ENCODE measurements around the gene IGFLR1. TPM values are rescaled to one million over a fixed set of nuclear protein-coding genes. Genes with fewer than 3 reads are reported as not detected.

IGFLR1 gene
- total and polyA plus RNA-seq, 4 donors, result 7.0 to 59.7 (median 31.2) TPM

DNA sequence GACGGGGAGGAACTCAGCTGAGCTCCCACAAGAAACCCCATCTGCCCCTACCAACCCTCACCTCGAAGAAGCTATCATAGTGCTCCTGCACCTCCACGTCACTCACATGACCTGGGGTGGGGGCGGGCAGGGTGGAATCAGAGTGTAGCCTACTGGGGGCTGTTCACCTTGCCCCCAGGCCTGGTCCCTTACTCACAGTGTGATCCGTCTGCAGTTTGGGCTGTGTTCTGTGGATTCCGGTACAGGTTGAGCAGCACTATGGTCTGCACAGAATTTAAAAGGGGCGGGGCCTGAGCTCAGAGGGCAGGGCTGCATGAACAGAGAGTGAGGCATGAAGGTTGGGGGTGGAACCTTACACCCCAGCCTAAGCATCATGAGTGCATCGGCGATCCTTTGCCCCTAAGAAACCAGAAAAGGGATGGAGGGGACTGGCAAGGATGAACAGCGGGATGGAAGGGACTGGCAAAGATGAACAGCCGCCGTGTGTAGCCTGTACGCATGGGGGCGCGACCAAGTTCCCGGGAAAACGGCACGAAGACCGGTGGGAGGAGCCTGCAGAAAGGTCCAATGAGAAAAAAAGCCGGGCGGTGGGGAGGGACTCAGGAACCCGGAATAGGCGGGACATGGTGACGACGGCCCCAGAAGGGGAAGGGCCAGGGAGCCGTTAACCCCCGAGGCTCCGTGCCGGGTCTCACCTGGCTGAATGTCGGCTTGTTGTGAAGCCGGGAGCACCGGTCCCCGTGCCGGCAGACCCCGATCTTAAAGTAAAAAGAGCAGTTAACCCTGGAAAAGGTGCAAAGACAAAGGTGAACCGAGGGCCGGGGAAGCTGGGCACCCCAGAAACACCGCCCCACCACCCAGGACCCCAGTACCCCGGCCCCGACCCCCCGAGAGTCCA lies 2.4 kb upstream of the IGFLR1 start:
- peaks cover 0 to 3% (median 0%) of the 10 kb centered on the region in 4 donors for H3K36me3 ChIP-seq (ENCODE audit: control insufficient read depth in 4 of 4, insufficient read depth in 3 of 4, low read depth in 1 of 4, low read length in 3 of 4)
- TF ChIP-seq ZBTB33 (IDR thresholded peaks at IDR 0.05) (no peak), ATF3 (IDR thresholded peaks at IDR 0.05) (peak; percentile 32), EGR1 (IDR thresholded peaks at IDR 0.05; ENCODE audit: low read depth in 2 of 2) (no peak), FOXA2 (IDR thresholded peaks at IDR 0.05) (no peak), FOXA1 (IDR thresholded peaks at IDR 0.05) (no peak), JUND (IDR thresholded peaks at IDR 0.05) (no peak), YY1 (IDR thresholded peaks at IDR 0.05) (no peak), RXRA (IDR thresholded peaks at IDR 0.05) (peak in 1 of 2 donors; percentile 6), NR2F2 (IDR thresholded peaks at IDR 0.05) (no peak), REST (IDR thresholded peaks at IDR 0.05) (no peak), TAF1 (conservative IDR thresholded peaks at IDR 0.05) (no peak), HNF4A (conservative IDR thresholded peaks at IDR 0.05) (peak in 1 of 2 donors; percentile 12), RAD21 (IDR thresholded peaks at IDR 0.05) (peak; percentile 37 to 53), GABPA (IDR thresholded peaks at IDR 0.05 in 1 of 2, conservative IDR thresholded peaks at IDR 0.05 in 1 of 2) (no peak), HNF4G (IDR thresholded peaks at IDR 0.05) (no peak), SP1 (IDR thresholded peaks at IDR 0.05) (peak; percentile 56)
- TF ChIP-seq, protein P1, sequence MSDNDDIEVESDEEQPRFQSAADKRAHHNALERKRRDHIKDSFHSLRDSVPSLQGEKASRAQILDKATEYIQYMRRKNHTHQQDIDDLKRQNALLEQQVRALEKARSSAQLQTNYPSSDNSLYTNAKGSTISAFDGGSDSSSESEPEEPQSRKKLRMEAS (IDR thresholded peaks at IDR 0.05), result no peak
- TF ChIP-seq, protein P2, sequence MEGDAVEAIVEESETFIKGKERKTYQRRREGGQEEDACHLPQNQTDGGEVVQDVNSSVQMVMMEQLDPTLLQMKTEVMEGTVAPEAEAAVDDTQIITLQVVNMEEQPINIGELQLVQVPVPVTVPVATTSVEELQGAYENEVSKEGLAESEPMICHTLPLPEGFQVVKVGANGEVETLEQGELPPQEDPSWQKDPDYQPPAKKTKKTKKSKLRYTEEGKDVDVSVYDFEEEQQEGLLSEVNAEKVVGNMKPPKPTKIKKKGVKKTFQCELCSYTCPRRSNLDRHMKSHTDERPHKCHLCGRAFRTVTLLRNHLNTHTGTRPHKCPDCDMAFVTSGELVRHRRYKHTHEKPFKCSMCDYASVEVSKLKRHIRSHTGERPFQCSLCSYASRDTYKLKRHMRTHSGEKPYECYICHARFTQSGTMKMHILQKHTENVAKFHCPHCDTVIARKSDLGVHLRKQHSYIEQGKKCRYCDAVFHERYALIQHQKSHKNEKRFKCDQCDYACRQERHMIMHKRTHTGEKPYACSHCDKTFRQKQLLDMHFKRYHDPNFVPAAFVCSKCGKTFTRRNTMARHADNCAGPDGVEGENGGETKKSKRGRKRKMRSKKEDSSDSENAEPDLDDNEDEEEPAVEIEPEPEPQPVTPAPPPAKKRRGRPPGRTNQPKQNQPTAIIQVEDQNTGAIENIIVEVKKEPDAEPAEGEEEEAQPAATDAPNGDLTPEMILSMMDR (IDR thresholded peaks at IDR 0.05; ENCODE audit: low read depth, low read length, missing input control), result peak; percentile 28
- H3K9me3 ChIP-seq (ENCODE audit: control insufficient read depth in 4 of 4, low read length in 3 of 4), result no peaks in the 10 kb centered on the region
- H3K4me1 ChIP-seq (ENCODE audit: control insufficient read depth in 4 of 4, insufficient read depth in 4 of 4, low read length in 3 of 4), result peaks cover 6 to 53% (median 37%) of the 10 kb centered on the region in 4 donors
- 11% methylated on average over 41 of the region's 41 CpGs for WGBS
- H3K9ac ChIP-seq (ENCODE audit: low read depth in 1 of 2, low read length in 2 of 2), result peak overlapping the region in 1 of 2 donors; percentile 77
- peak overlapping the region; percentile 98 to 99 for H3K27ac ChIP-seq (ENCODE audit: low read depth in 1 of 2, low read length in 2 of 2)
- DNase-seq (ENCODE audit: low spot score), result peak; percentile 91
- H3K4me3 ChIP-seq (ENCODE audit: low read depth in 1 of 3, low read length in 3 of 3), result peak overlapping the region; percentile 70 to 82 (median 81)
- H3K27me3 ChIP-seq (ENCODE audit: control insufficient read depth in 4 of 4, insufficient read depth in 4 of 4, low read length in 3 of 4), result no peaks in the 10 kb centered on the region

All from liver (tissue), 9 donors.